Upper lobe of right lung (tissue), 1 donor: Measurements from ENCODE around the gene SLC13A3. TPM values are rescaled to one million over a fixed set of nuclear protein-coding genes. Genes with fewer than 3 reads are reported as not detected.

ENCODE experiments used
- ATAC-seq: fragments of 200-7000 bp; cut with Tn5 transposase; one replicate; pipeline ENCODE4 v1.9.1; 2020; ENCODE audit warnings: mild to moderate bottlenecking, moderate library complexity
- DNase-seq: peaks from one replicate; pipeline ENCODE4 v3.0.0-alpha.2; 2020
- H3K27ac ChIP-seq: fragments of 200-600 bp; one replicate; pipeline ENCODE4 v1.8.0; 2022
- H3K27me3 ChIP-seq: fragments of 200-600 bp; one replicate; pipeline ENCODE4 v1.8.0; 2022; ENCODE audit warnings: mild to moderate bottlenecking
- H3K36me3 ChIP-seq: fragments of 200-600 bp; one replicate; pipeline ENCODE4 v1.8.0; 2022
- H3K4me1 ChIP-seq: fragments of 200-600 bp; one replicate; pipeline ENCODE4 v1.8.0; 2022
- H3K4me3 ChIP-seq: fragments of 200-600 bp; one replicate; pipeline ENCODE4 v1.8.0; 2022; ENCODE audit warnings: mild to moderate bottlenecking
- H3K9me3 ChIP-seq: fragments of 200-600 bp; one replicate; pipeline ENCODE4 v1.8.0; 2022
- intact Hi-C: fragments of 100-400 bp; cut with DNase I; formaldehyde crosslinking; loops from one replicate; pipeline ENCODE4 v1.11.0; 2022
- total RNA-seq: library from RNA; stranded (reverse); fragmentation: NEBNext Ultra II Directional; extraction: Animal tissue kit (Norgen Biotek cat#: 25700); gene quantifications from one replicate; pipeline ENCODE4 v1.2.1, GENCODE V29; 2021
- TF ChIP-seq, protein P1 (sequence below): fragments of 200-600 bp; IDR thresholded peaks from one replicate; pipeline ENCODE4 v1.8.0; 2022; ENCODE audit warnings: antibody characterized with exemption
- donor health status: DM: no; HTN: yes; CAD: no; lungs with severe emphysema.

The SLC13A3 gene
- total RNA-seq, 1 donor from 2014 or later, result 1.6 TPM

DNA sequence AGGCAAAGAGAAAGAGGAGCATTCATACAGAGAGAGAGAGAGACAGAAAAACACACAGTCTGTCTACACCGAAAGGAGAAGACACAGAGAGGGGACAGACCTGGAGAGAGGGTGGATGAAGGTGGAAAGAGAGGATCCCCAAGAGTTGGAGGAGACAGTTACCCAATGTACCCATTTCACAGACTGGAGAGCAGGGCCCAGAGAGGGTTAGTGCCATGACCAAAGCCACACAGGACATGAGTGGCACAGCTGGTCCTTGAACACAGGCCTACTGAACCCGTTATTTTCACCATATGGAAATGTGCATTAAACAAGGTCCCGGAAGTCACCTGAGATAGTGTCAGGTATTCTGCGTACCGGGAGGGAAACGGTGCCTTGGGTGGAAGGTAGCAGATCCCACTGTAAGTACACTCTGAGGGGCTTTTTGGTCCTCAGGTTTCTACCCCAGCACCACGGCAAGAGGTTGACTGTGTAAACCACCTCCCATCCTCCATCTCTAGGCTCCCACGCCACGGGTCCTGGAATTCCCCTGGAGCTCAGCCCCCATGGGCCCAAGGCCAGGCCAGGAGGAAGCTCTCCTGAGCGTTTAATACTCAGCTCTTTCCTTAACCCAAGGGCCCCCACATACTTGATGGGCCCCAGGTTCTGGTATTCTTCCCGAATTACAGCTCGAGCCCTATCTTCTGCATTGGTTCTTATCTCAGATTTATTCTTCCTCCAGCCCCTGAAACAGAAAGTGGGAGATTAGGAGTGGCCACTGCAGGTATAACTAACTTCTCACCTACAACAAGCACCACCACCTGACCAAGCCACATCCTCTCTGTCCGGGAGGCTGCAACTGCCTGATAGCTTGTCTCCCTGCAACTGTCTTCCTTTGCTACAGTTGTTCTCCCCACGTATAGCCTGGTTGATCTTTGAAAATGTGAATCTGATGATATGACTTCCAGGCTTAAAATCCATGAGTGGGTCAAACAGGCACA, 62.4 kb downstream of the SLC13A3 start:
- H3K27me3 ChIP-seq, result no peaks in the 10 kb centered on the region
- TF ChIP-seq, protein P1, sequence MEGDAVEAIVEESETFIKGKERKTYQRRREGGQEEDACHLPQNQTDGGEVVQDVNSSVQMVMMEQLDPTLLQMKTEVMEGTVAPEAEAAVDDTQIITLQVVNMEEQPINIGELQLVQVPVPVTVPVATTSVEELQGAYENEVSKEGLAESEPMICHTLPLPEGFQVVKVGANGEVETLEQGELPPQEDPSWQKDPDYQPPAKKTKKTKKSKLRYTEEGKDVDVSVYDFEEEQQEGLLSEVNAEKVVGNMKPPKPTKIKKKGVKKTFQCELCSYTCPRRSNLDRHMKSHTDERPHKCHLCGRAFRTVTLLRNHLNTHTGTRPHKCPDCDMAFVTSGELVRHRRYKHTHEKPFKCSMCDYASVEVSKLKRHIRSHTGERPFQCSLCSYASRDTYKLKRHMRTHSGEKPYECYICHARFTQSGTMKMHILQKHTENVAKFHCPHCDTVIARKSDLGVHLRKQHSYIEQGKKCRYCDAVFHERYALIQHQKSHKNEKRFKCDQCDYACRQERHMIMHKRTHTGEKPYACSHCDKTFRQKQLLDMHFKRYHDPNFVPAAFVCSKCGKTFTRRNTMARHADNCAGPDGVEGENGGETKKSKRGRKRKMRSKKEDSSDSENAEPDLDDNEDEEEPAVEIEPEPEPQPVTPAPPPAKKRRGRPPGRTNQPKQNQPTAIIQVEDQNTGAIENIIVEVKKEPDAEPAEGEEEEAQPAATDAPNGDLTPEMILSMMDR, result no peak

DNA sequence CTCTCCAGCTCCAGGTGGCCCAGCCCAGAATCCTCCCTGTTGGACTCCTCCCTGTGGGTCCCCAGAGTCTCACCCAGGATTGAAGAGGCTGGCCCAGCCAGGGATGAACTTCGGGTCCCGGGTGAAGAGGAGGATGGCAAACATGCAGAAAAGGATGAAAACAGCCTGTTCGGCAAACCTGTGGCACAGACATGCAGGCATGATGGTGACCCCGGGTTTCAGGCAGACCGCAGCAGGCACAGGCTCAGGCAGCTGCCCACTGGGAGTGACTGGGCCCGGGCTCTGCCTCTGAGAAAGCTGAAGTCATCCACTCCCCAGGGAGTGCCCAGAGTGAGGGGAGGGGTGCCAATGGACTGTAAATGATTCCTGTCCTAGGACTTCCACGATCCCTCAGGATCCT, 63.3 kb downstream of the SLC13A3 start:
- Histone ChIP-seq H3K27ac (no peak overlapping the region), H3K9me3 (no peaks in the 10 kb centered on the region), H3K36me3 (no peaks in the 10 kb centered on the region), H3K4me3 (no peak overlapping the region), H3K4me1 (no peaks in the 10 kb centered on the region), H3K27me3 (no peaks in the 10 kb centered on the region)
- intact Hi-C loops, result no loop called here
- TF ChIP-seq, protein P1, result no peak
- DNase-seq, result no peak
- no peak for ATAC-seq

More for the DNA sequence above, 62.4 kb downstream of the SLC13A3 start:
- ATAC-seq (no peak), DNase-seq (no peak)
- Histone ChIP-seq H3K4me3 (no peak overlapping the region), H3K4me1 (no peaks in the 10 kb centered on the region), H3K36me3 (no peaks in the 10 kb centered on the region), H3K27ac (no peak overlapping the region), H3K9me3 (no peaks in the 10 kb centered on the region)
- intact Hi-C loops, result no loop called here

DNA sequence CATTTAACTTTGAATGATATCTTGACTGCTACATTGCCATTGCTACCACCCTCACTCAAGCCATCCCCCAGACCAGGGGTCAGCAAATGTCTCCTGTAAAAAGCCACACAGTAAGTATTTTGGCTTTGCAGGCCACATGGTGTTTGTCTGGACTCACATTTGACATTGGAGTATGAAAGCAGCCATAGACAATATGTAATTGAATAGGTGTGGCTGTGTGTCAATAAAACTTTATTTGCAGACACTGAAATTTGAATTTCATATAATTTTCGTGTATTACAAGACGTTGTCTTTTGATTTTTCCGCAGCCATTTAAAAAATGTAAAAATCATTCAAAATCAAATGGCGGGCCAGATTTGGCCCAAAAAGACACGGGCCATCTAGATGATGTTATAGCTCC, 64.5 kb downstream of the SLC13A3 start:
- DNase-seq, result no peak
- TF ChIP-seq, protein P1, result no peak
- H3K9me3 ChIP-seq, result no peaks in the 10 kb centered on the region
- H3K4me1 ChIP-seq, result no peaks in the 10 kb centered on the region
- no peaks in the 10 kb centered on the region for H3K36me3 ChIP-seq
- H3K27ac ChIP-seq, result no peak overlapping the region
- H3K4me3 ChIP-seq, result no peak overlapping the region
- intact Hi-C loops, result no loop called here
- no peak for ATAC-seq
- H3K27me3 ChIP-seq, result no peaks in the 10 kb centered on the region

DNA sequence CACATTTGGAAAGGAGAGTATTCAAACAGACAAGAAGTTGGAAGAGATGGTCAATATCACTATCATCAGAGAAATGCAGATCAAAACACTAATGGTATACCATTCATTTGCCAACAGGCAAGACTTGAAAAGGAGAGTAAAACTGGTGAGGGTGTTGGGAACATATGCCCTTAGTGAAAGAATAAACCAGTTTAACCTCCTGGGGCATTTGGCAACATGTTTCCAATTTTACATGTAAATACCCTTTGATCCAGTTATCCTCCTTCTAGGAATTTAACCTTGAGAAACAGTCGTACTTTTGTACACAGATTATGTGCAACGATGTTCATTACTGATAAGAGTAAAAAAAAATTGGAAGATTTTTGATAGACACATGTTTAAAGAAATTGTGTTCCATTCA, 66.8 kb downstream of the SLC13A3 start:
- DNase-seq (no peak), ATAC-seq (no peak)
- H3K27me3 ChIP-seq, result no peaks in the 10 kb centered on the region
- H3K4me1 ChIP-seq, result no peaks in the 10 kb centered on the region
- no peak overlapping the region for H3K4me3 ChIP-seq
- intact Hi-C loops, result no loop called here
- no peaks in the 10 kb centered on the region for H3K9me3 ChIP-seq
- TF ChIP-seq, protein P1, result no peak
- H3K27ac ChIP-seq, result no peak overlapping the region
- H3K36me3 ChIP-seq, result no peaks in the 10 kb centered on the region

DNA sequence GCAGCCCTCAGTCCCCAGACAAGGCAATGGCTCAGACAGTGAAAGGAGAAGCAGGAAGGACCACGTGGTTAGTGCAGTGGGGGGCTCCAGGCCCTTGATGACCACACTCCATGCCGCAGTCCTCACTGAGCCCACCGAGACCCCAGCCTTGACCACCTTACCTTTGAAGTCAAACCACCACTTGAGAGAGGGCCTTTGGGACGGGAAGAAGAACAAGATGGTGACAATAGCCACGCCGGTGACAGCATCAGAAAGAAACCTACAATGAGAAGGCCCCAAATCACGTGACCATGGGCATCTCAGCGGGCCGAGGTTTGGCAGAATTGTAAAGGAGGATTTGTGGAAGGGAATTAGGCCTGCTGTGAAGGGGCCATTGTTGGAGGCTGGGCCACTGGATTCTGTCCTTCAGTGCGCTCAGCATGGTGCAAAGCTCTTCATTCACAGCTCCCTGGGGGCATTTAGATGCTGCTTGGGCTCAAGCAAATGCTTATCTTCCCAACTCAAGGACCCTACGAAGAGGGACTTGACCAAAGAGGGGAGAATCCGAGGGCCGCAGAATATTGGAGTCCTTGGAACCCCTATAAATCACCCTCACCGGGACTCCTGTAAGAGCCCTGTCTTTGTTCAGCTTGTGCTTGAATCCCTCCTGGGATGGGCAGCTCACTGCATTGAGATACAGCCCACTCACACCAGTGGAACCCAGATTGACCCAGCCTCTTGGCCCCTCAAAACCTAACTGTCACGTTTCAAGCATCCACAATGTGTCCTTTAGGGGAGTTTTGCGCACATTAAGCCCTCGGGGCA, 67.6 kb downstream of the SLC13A3 start:
- no peak overlapping the region for H3K27ac ChIP-seq
- intact Hi-C loops, result no loop called here
- DNase-seq (no peak), ATAC-seq (no peak)
- no peak overlapping the region for H3K4me3 ChIP-seq
- no peaks in the 10 kb centered on the region for H3K9me3 ChIP-seq
- TF ChIP-seq, protein P1, result no peak
- no peaks in the 10 kb centered on the region for H3K27me3 ChIP-seq
- H3K4me1 ChIP-seq, result no peaks in the 10 kb centered on the region
- H3K36me3 ChIP-seq, result no peaks in the 10 kb centered on the region
